HCT116 (cell line): ENCODE data around the gene CYB5A. TPM values are rescaled to one million over a fixed set of nuclear protein-coding genes. Genes with fewer than 3 reads are reported as not detected.

Experiments
- ATAC-seq: fragments of 200-7000 bp; cut with Tn5 transposase; 2 replicates; pipeline ENCODE4 v1.9.1; 2020; ENCODE audit warnings: mild to moderate bottlenecking, moderate library complexity
- BruUV-seq: library from RNA; stranded (reverse); fragments of 400-500 nt; replicated peaks from 2 replicates; lab custom pipeline; 2021; lab: Mats Ljungman, UMichigan
- CTCF ChIA-PET: fragments of 300-600 bp; sonication (Branson Sonifier 250); formaldehyde crosslinking; loops from one replicate; lab custom pipeline; 2021; ENCODE audit warnings: antibody characterized with exemption; lab: Charles Lee
- POLR2A ChIA-PET: fragments of 300-600, 350-600 bp; sonication (Branson Sonifier 250); formaldehyde crosslinking; loops from one replicate; lab custom pipeline; 2021; ENCODE audit warnings: antibody characterized with exemption; lab: Charles Lee
- RAD21 ChIA-PET, 2 experiments: fragments of 300-600 bp; sonication (Branson Sonifier 250); formaldehyde crosslinking; loops; one replicate each; lab custom pipeline; 2023; ENCODE audit warnings: low total read pairs in 2 of 2; ENCODE audit not compliant: uncharacterized antibody in 2 of 2, unreplicated experiment in 2 of 2, low non-redundant PET in 1 of 2; lab: Charles Lee
- DNase-seq: peaks from one replicate; pipeline ENCODE4 v3.0.0-alpha.2; 2010; ENCODE audit warnings: low read depth, low spot score
- H2AFZ ChIP-seq: fragments of 200-600 bp; shearing (Covaris generic), sonication (generic); 2 replicates; pipeline ENCODE4 v1.6.1; 2017; ENCODE audit warnings: low read depth, mixed run types, mixed read lengths, antibody characterized with exemption, low read length; ENCODE audit not compliant: poor library complexity, severe bottlenecking
- H3K27ac ChIP-seq: 2 replicates; pipeline ENCODE4 v1.5.1; 2012; ENCODE audit warnings: low read depth, low read length
- H3K27me3 ChIP-seq: fragments of 200-600 bp; sonication (generic); 2 replicates; pipeline ENCODE4 v1.6.1; 2016; ENCODE audit warnings: mixed run types, low read length, mixed read lengths; ENCODE audit not compliant: insufficient read depth
- H3K36me3 ChIP-seq, 2 experiments: fragments of 200-500 bp in 1 of 2; fragments of 200-600 bp in 1 of 2; sonication (Bioruptor generic) in 1 of 2; sonication (generic) in 1 of 2; 2 replicates each; pipeline versions ENCODE4 v1.5.1 to v1.6.1; 2014 to 2016; ENCODE audit warnings: low read length in 2 of 2, inconsistent platforms in 1 of 2, mixed read lengths in 1 of 2, mixed run types in 1 of 2; ENCODE audit not compliant: insufficient read depth in 2 of 2, control insufficient read depth in 1 of 2
- H3K4me1 ChIP-seq, 2 experiments: fragments of 200-600 bp in 1 of 2; sonication (generic) in 1 of 2; 2 replicates each; pipeline versions ENCODE4 v1.5.1 to v1.6.1; 2012 to 2017; ENCODE audit warnings: low read length in 2 of 2, inconsistent platforms in 1 of 2, mild to moderate bottlenecking in 1 of 2, mixed read lengths in 1 of 2, mixed run types in 1 of 2, moderate library complexity in 1 of 2; ENCODE audit not compliant: insufficient read depth in 2 of 2, control insufficient read depth in 1 of 2
- H3K4me2 ChIP-seq: fragments of 200-600 bp; sonication (generic); 2 replicates; pipeline ENCODE4 v1.6.1; 2017; ENCODE audit warnings: mixed run types, low read length, mixed read lengths
- H3K4me3 ChIP-seq, 2 experiments: fragments of 200-600 bp in 1 of 2; sonication (generic) in 1 of 2; replicated peaks in 1 of 2; 2 replicates each; pipeline ENCODE4 v1.5.1; 2011 to 2016; ENCODE audit warnings: low read length in 2 of 2, control low read depth in 1 of 2, low read depth in 1 of 2, mild to moderate bottlenecking in 1 of 2, mixed read lengths in 1 of 2, mixed run types in 1 of 2
- H3K79me2 ChIP-seq: fragments of 200-600 bp; sonication (generic); 2 replicates; pipeline ENCODE4 v1.6.1; 2017; ENCODE audit warnings: mild to moderate bottlenecking, mixed run types, low read length, moderate library complexity, mixed read lengths; ENCODE audit not compliant: insufficient read depth
- H3K9ac ChIP-seq: fragments of 200-600 bp; sonication (generic); 2 replicates; pipeline ENCODE4 v1.6.1; 2016; ENCODE audit warnings: low read length, mixed read lengths
- H3K9me2 ChIP-seq: fragments of 200-600 bp; sonication (generic), shearing (Covaris generic); 2 replicates; pipeline ENCODE4 v1.6.1; 2017; ENCODE audit warnings: mixed run types, mild to moderate bottlenecking, moderate library complexity; ENCODE audit not compliant: insufficient read depth
- H3K9me3 ChIP-seq, 2 experiments: fragments of 200-500 bp in 1 of 2; fragments of 200-600 bp in 1 of 2; sonication (Bioruptor generic) in 1 of 2; sonication (generic) in 1 of 2; 2 replicates each; pipeline ENCODE4 v1.6.1; 2014 to 2017; ENCODE audit warnings: low read length in 2 of 2, mixed read lengths in 2 of 2, inconsistent platforms in 1 of 2, low read depth in 1 of 2, mild to moderate bottlenecking in 1 of 2, mixed run types in 1 of 2, moderate library complexity in 1 of 2; ENCODE audit not compliant: control insufficient read depth in 1 of 2, insufficient read depth in 1 of 2
- H4K20me1 ChIP-seq: fragments of 200-600 bp; sonication (generic), shearing (Covaris generic); 2 replicates; pipeline ENCODE4 v1.6.1; 2017; ENCODE audit warnings: mixed run types, mild to moderate bottlenecking, moderate library complexity; ENCODE audit not compliant: insufficient read depth
- ATF3 ChIP-seq: IDR thresholded peaks from 2 replicates; pipeline ENCODE4 v1.6.1; 2012
- CEBPB ChIP-seq: IDR thresholded peaks from 2 replicates; pipeline ENCODE4 v1.6.1; 2012; ENCODE audit warnings: low read depth
- ELF1 ChIP-seq: IDR thresholded peaks from 2 replicates; pipeline ENCODE4 v1.6.1; 2012; ENCODE audit warnings: low read depth, borderline replicate concordance
- EZH2 ChIP-seq: fragments of 200-600 bp; sonication (generic); IDR thresholded peaks from 2 replicates; pipeline ENCODE4 v1.6.1; 2017; ENCODE audit warnings: antibody characterized with exemption, mixed run types
- JUND ChIP-seq: IDR thresholded peaks from 2 replicates; pipeline ENCODE4 v1.6.1; 2012
- POLR2A ChIP-seq: IDR thresholded peaks from 2 replicates; pipeline ENCODE4 v1.7.0; 2011; ENCODE audit warnings: borderline replicate concordance; ENCODE audit not compliant: insufficient read depth, insufficient read length; ENCODE audit errors: extremely low read depth
- POLR2AphosphoS5 ChIP-seq: IDR thresholded peaks from 2 replicates; pipeline ENCODE4 v1.6.1; 2011; ENCODE audit warnings: mild to moderate bottlenecking, low read depth, low read length, moderate library complexity
- RAD21 ChIP-seq: IDR thresholded peaks from 2 replicates; pipeline ENCODE4 v1.6.1; 2012; ENCODE audit warnings: low read depth, mild to moderate bottlenecking
- SP1 ChIP-seq: IDR thresholded peaks from 2 replicates; pipeline ENCODE4 v1.6.1; 2012; ENCODE audit warnings: low read depth
- TCF7L2 ChIP-seq: IDR thresholded peaks from 2 replicates; pipeline ENCODE4 v1.7.0; 2011; ENCODE audit warnings: borderline replicate concordance, inconsistent platforms; ENCODE audit not compliant: insufficient read depth, insufficient read length; ENCODE audit errors: extremely low read depth
- ZFX ChIP-seq: fragments of 450-650 bp; IDR thresholded peaks from 2 replicates; pipeline ENCODE4 v1.6.1; 2017
- ZNF274 ChIP-seq: fragments of 200-500 bp; sonication (Bioruptor generic); IDR thresholded peaks from 2 replicates; pipeline ENCODE4 v1.6.1; 2014; ENCODE audit warnings: mild to moderate bottlenecking, low read depth, low read length, inconsistent platforms
- intact Hi-C: fragments of 100-400 bp; cut with micrococcal nuclease; formaldehyde crosslinking; loops from 2 replicates; pipeline ENCODE4 v1.10.0; 2022
- total RNA-seq: library from RNA; stranded (reverse); gene quantifications from one replicate; pipeline ENCODE4 v1.2.1, GENCODE V29; 2021; ENCODE audit not compliant: unreplicated experiment
- TF ChIP-seq, protein P1 (sequence below): IDR thresholded peaks from 2 replicates; pipeline ENCODE4 v1.6.1; 2012
- TF ChIP-seq, protein P2 (sequence below), 3 experiments: fragments of 200-600 bp in 1 of 3; sonication (generic) in 1 of 3; IDR thresholded peaks in 2 of 3; conservative IDR thresholded peaks in 1 of 3; 2 replicates each; pipeline ENCODE4 v1.5.1; 2012 to 2017; ENCODE audit warnings: low read depth in 2 of 3, low read length in 2 of 3, antibody characterized with exemption in 1 of 3, borderline replicate concordance in 1 of 3, control low read depth in 1 of 3, mild to moderate bottlenecking in 1 of 3, mixed read lengths in 1 of 3, mixed run types in 1 of 3, moderate library complexity in 1 of 3; ENCODE audit not compliant: insufficient read depth in 1 of 3
- TF ChIP-seq, protein P3 (sequence below): IDR thresholded peaks from 2 replicates; pipeline ENCODE4 v1.6.1; 2012; ENCODE audit warnings: low read depth

The CYB5A gene
- total RNA-seq, 1 experiment from 2014 or later: 37.7 TPM

DNA sequence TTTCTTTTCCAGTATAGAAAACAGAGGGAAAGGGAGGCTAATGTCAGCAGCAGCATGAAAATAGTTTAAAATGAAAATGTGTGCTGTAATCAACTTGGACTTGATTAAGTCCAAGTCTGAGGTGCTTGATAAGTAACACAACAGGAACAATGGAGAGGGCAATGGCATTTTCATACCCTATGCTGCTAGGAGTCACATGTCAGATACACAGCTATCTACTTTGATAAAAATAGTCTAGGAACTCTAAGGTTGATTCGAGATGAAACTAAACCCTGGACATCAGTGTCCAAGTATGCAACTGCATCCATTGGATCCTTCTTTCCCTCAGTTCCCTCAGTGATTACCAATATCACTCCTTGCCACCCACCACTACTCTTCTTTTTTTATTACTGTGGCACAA, 19.2 kb upstream of the CYB5A start:
- ChIA-PET RAD21 (interaction anchor here in 1 of 2 experiments (1.2 kb wide), 1 partner anchor 183 kb away, joined by 4 read pairs; no protein-coding TSS in a partner anchor), CTCF (no interaction called here), POLR2A (no interaction called here)
- H3K27me3 ChIP-seq: no peaks in the 10 kb centered on the region
- no TSS peak for BruUV-seq
- no peak for TF ChIP-seq EZH2
- no peak for TF ChIP-seq ZNF274
- TF ChIP-seq, protein P1, sequence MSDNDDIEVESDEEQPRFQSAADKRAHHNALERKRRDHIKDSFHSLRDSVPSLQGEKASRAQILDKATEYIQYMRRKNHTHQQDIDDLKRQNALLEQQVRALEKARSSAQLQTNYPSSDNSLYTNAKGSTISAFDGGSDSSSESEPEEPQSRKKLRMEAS: no peak
- TF ChIP-seq TCF7L2: no peak
- no peak for TF ChIP-seq RAD21
- TF ChIP-seq, protein P2, sequence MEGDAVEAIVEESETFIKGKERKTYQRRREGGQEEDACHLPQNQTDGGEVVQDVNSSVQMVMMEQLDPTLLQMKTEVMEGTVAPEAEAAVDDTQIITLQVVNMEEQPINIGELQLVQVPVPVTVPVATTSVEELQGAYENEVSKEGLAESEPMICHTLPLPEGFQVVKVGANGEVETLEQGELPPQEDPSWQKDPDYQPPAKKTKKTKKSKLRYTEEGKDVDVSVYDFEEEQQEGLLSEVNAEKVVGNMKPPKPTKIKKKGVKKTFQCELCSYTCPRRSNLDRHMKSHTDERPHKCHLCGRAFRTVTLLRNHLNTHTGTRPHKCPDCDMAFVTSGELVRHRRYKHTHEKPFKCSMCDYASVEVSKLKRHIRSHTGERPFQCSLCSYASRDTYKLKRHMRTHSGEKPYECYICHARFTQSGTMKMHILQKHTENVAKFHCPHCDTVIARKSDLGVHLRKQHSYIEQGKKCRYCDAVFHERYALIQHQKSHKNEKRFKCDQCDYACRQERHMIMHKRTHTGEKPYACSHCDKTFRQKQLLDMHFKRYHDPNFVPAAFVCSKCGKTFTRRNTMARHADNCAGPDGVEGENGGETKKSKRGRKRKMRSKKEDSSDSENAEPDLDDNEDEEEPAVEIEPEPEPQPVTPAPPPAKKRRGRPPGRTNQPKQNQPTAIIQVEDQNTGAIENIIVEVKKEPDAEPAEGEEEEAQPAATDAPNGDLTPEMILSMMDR (IDR thresholded peaks at IDR 0.05 in 2 of 3, conservative IDR thresholded peaks at IDR 0.05 in 1 of 3; ENCODE audit: borderline replicate concordance in 1 of 3, insufficient read depth in 1 of 3, low read depth in 2 of 3, low read length in 2 of 3): no peak
- TF ChIP-seq POLR2A: no peak
- no peak for TF ChIP-seq POLR2AphosphoS5
- TF ChIP-seq ZFX: no peak
- TF ChIP-seq JUND: no peak
- TF ChIP-seq CEBPB: no peak
- TF ChIP-seq ELF1: no peak
- TF ChIP-seq, protein P3, sequence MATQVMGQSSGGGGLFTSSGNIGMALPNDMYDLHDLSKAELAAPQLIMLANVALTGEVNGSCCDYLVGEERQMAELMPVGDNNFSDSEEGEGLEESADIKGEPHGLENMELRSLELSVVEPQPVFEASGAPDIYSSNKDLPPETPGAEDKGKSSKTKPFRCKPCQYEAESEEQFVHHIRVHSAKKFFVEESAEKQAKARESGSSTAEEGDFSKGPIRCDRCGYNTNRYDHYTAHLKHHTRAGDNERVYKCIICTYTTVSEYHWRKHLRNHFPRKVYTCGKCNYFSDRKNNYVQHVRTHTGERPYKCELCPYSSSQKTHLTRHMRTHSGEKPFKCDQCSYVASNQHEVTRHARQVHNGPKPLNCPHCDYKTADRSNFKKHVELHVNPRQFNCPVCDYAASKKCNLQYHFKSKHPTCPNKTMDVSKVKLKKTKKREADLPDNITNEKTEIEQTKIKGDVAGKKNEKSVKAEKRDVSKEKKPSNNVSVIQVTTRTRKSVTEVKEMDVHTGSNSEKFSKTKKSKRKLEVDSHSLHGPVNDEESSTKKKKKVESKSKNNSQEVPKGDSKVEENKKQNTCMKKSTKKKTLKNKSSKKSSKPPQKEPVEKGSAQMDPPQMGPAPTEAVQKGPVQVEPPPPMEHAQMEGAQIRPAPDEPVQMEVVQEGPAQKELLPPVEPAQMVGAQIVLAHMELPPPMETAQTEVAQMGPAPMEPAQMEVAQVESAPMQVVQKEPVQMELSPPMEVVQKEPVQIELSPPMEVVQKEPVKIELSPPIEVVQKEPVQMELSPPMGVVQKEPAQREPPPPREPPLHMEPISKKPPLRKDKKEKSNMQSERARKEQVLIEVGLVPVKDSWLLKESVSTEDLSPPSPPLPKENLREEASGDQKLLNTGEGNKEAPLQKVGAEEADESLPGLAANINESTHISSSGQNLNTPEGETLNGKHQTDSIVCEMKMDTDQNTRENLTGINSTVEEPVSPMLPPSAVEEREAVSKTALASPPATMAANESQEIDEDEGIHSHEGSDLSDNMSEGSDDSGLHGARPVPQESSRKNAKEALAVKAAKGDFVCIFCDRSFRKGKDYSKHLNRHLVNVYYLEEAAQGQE: no peak
- TF ChIP-seq SP1: no peak
- TF ChIP-seq ATF3: no peak
- no peaks in the 10 kb centered on the region for H4K20me1 ChIP-seq
- no peaks in the 10 kb centered on the region for H3K36me3 ChIP-seq
- no peaks in the 10 kb centered on the region for H3K9me2 ChIP-seq
- no peak overlapping the region for H3K9ac ChIP-seq
- H2AFZ ChIP-seq: no peak overlapping the region
- no peak overlapping the region for H3K4me3 ChIP-seq
- ATAC-seq: no peak
- DNase-seq: no peak
- H3K9me3 ChIP-seq: no peaks in the 10 kb centered on the region; a peak in 1 of 4 replicates
- no peak overlapping the region for H3K27ac ChIP-seq
- no peak overlapping the region for H3K4me2 ChIP-seq
- no peaks in the 10 kb centered on the region for H3K4me1 ChIP-seq
- no peaks in the 10 kb centered on the region for H3K79me2 ChIP-seq
- intact Hi-C loops: no loop called here
